NCI-H146 treated with DMSO at 0.1 percent for 48 hours (cell line): Measurements from ENCODE around the gene PRR15.
"Not testable (repeated sequence)": the region's sequence is repeated elsewhere in the genome, so short reads cannot be mapped to it uniquely, and the experiment has no call there.

Experiments used
- DNase-seq: peaks from one replicate; lab custom pipeline; 2025; ENCODE audit not compliant: unreplicated experiment; lab: John Stamatoyannopoulos, UW

The PRR15 gene, protein sequence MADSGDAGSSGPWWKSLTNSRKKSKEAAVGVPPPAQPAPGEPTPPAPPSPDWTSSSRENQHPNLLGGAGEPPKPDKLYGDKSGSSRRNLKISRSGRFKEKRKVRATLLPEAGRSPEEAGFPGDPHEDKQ

DNA sequence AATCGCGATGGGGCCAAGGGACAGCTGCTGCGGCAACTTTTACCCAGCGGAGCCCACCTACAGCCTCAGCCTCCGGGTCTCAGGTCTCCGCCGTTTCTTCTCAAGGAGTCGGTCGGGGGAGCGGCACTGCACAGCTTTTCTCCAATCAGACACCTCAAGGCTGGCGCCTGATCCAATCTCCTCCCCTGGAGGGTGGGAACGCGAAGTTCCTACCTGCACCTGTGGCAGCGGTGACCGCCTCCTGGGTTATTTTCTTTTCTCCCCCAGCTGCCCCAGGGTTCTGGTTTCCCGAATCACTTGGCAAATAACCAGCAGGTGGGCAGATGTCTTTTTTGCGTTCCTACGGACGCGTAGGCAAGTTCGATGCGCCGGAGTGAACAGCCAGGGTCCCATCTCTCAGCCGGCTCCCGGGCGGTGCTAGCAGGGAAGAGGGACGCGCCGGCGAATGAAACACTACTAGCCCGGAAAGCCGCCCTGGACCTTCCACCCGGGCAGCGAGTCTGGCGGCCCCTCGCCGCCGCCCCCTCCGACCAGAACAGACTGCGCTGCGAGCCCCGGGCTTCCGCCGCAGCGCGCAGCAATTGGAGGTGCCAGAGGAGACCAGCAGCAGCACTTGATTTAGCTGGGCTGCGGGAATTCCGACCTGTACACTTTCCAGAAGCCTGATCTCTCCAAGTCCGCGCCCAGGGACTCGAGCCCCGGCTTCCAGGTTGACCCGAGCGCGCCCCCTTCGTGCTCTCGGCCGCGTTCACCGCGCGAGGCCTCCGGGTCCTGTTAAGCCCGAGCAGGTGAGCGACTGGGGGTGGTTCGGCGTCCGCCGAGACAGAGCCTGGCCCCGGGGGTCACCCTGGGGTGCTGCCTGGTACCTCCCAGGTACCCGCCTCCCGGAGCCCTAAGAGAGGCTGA, at the start of gene PRR15:
Gene PRR15 (plus strand): TSS at position 246 of the 906 bp plus-strand sequence. CDS start 2,495 bp downstream, outside the sequence.
- DNase-seq, result no peak

GRCh38 chr7:29516491-29516890, 47.1 kb upstream of the PRR15 start:
- no peak for DNase-seq

DNA sequence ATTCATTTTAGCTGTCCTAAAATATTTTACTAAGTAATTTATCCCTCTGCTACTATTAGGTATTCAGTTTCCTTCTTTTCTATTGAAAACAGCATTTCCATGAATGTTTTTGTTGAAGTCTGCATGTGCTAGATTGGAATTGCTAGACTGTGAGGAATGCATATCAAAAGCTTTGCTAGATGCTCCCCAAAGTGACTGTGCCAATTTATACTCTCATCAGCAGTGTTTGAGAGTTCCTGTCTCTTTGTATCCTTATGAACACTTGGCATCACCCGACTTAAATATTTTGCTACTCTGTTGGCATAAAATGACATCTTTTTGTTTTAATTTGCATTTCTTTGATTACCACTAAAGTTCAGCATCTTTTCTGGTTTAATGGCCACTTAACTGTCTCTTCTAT, 45.0 kb upstream of the PRR15 start:
- no peak for DNase-seq

- no peak for DNase-seq
Measured at GRCh38 chr7:29523728-29524127, 39.9 kb upstream of the PRR15 start.

DNA sequence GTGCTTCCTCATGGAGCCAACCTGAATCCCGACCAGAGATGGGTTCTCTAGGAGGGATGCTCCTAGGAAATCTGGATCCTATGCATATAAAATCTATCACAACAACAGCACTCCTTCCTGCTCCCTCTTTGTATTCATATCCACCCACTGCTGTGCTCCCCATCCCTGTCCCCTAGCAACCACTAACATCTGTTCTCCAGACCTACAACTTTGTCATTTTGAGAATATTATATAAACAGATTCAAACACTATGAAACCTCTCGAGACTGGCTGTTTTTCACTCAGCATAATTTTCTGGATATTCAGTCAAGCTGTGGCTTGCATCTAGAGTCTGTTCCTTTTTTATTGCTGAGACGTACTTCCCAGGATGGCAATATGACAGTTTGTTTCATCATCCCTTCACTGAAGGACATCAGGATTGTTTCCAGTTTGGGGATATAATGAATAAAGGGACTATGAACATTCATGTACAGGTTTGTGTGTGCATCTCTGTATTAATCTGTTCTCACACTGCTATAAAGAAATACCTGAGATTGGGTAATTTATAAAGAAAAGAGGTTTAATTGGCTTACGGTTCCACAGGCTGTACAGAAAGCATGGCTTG, 36.0 kb upstream of the PRR15 start:
- DNase-seq, result no peak

DNA sequence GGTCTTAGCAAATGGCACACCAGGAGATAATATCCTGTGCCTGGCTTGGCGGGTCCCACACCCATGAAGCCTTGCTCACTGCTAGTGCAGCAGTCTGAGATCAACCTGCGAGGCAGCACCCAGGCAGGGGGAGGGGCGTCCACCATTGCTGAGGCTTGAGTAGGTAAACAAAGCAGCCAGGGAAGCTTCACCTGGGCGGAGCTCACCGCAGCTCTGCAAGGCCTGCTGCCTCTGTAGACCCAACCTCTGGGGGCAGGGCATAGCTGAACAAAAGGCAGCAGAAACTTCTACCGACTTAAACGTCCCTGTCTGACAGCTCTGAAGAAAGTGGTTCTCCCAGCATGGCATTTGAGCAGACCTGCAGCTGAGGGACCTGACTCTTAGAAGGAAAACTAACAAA, 35.1 kb upstream of the PRR15 start:
- not testable (repeated sequence) for DNase-seq

- DNase-seq, result no peak
Measured at GRCh38 chr7:29538389-29538788, 25.2 kb upstream of the PRR15 start.

DNA sequence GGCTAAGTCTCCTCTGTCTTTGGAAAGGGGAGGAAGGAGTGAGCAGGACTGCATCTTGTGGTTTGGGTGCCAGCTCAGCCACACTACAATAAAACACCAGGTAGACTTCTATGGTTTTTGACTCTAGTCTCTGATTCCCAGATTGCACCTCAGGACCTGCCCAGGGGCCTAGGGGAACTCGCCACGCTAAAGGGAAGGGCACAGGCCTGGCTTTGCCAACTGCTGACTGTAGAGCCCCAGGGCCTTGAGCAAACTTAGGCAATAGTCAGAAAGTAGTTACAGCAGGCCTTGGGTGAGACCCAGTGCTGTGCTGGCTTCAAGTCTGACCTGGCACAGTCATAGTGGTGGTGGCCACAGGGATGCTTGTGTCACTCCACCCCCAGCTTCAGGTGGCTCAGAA, 24.2 kb upstream of the PRR15 start:
- DNase-seq, result no peak

DNA sequence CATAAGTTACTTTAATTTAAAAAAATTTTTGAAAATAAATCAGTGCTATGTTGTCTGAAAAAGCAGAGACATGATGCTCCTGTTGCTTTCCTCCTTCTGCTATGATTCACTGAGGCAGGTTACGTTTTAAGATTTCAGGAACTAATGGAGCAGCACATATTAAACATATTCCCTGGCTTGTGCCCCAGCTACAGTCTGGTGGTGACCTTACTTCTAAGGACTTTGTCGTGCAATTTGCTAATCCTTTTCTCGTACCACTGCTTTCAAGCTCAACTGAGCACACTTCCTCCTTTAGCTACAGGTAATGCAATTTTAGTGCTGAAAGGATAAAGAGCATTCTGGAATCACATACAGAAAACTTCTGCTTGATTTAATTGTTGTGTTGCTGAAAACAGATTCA, 16.2 kb upstream of the PRR15 start:
- DNase-seq, result no peak

DNA sequence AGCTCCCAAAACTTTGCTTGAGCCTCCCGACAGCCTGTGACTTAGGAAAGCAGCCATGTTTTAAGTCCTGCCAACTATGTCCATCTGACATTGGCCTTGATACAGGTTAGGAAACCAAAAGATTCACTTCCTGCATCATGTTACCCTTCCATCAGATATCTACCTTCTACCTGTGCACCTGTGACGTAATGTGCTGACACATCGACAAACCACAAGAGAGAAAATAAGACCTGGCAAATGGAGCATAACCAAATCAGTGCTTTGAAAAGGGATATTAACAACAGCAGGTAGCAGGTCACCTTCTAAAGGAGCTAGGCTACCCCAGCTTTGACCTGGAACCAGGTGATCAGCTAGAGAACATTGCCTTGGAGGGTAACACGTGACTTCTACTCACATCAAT, 14.8 kb upstream of the PRR15 start:
- DNase-seq, result no peak

DNA sequence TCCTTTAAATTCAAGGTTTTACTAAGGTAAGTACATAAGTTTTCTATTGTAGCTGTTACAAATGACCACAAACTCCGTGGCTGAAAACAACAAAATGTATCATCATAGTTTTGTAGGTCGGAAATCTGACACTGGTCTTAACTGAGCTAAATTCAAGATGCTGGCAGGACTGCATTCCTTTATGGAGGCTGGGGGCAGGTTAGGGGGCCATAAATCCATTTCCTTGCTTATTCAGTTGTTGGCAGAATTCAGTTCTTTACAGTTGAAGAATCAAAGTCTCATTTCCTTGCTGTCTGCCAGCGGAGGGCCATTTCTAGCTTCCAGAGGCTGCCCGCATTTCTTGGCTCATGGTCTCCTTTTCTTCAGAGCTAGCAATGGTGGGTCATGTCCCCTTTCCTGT, 11.2 kb upstream of the PRR15 start:
- no peak for DNase-seq

- DNase-seq, result no peak
Measured at GRCh38 chr7:29555061-29555460, 8.6 kb upstream of the PRR15 start.

DNA sequence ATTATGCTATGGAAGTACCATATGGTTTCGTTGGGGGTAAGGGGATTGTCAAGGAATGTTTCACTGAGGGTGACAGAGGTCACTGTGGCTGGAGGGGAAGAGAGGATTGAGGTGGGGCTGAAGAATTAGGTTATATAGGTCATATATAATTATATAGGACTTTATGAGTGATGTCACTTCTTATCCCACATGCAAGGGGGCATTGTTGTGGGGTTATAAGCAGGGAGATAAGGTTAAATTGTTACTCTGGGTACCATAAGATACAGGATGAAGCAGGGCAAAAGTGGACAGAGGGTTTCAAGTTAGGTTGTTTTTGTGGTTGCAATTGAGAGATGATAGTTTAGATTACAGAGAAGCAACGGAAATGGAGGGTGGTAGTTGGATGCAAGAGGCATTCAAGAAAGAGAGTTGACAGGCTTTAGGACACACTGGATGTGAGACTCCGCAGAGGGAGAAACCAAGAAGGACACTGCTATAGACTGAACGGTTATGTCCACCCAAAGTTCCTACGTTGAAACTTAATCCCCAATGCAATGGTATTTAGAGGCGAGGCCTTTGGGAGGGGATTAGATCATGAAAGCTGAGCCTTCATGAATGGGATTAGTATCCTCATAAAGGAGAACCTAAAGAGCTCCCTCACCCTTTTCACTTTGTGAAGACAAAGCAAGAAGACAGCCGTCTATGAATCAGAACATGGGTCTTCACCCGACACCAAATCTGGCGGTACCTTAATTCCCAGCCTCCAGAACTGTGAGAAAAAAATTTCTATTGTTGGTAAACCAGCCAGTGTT, 7.0 kb upstream of the PRR15 start:
- no peak for DNase-seq

DNA sequence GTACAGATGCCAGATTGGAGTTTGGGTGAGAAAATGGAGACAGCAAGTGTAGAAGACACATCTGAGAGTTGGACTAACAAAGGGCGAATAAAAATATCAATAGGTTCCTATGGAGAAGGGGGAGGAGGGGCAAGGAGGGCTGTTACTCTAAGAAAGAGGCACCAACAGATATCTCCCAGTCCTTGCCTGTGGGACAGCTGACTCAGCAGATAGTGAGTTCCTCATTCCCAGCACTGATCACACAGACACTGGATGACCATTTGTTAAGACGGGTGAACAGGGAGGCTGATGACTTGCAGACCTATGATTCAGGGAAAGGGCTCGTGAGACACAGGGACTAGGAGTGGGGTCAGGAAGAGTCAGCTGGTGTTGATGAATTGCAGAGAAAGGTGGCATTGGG, 5.7 kb upstream of the PRR15 start:
- no peak for DNase-seq

GRCh38 chr7:29561271-29561670, 2.4 kb upstream of the PRR15 start:
- DNase-seq, result no peak

GRCh38 chr7:29562307-29562706, 1.3 kb upstream of the PRR15 start:
- no peak for DNase-seq

DNA sequence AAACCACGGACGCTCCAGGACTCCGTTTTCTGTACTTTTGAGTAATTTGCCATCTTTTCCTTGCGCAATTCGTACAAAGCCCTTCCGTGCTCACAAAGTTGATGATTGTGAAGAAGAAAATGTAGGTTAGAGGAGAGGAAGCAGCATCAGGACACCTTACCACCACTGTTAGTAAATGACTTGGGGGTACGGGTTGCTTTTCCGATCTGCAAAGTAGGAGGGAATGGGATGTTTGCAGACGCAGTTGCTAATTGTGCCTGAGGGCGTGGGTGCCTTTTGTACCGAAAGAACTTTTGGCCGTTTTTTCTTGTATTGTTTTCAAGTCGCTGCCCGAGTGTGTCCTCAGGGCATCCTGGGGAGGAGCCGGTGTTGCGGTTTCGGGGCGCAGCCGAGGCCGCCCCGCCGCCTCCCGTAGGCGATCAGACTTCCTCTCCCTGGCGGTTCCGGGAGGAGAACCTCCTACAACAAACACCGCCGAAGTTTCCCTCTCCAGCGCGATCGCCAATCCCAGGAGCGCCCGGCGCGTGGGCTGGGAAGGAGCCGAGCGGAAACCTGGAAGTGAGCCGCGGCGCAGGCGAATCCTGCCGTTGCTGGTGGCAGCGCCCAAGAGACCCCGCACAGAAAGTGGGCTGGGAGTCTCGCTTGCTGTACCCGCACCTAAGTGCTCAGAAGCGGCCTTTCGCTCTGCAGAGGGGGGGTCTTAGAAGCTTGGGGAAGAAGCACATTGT, 1.0 kb downstream of the PRR15 start:
- no peak for DNase-seq

DNA sequence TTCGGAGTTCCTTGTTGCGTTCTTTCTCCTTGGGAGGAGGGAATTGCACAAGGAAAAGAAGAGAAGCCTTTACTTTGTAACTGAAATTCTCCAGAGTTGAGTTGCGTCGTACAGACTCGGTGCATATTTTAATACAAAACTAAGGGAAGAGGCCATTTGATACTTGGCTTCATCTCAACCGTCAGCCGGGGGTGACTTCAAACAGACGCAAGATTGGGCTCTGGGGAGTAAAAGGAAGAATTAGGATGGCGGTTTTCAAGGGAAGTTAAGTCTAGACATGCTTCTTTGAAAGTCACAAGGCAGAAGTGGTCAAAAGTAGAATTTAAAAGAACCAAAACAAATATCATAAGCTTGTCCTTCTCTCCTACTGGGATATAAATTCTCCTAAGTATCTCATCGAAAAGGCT, 1.6 kb downstream of the PRR15 start:
- DNase-seq, result no peak

GRCh38 chr7:29565634-29565981, 2.0 kb downstream of the PRR15 start:
- no peak for DNase-seq

- no peak for DNase-seq
Measured at GRCh38 chr7:29565982-29566746, 2.5 kb downstream of the PRR15 start.
